ENCODE measurements around the gene PRSS53.

- TF ChIP-seq ZNF274 (IDR thresholded peaks at IDR 0.05; ENCODE audit: low read depth, low read length) (no peak), SUZ12 (IDR thresholded peaks at IDR 0.05; ENCODE audit: extremely low read depth, insufficient read depth, insufficient read length) (no peak)
Measured at GRCh38 chr16:31094424-31095120, 5.8 kb upstream of the PRSS53 start, which contains the start of gene VKORC1.
